Left colon (tissue), 2 donors: ENCODE data around the gene GJA5. TPM values are rescaled to one million over a fixed set of nuclear protein-coding genes. Genes with fewer than 3 reads are reported as not detected.
"Not testable (repeated sequence)": the region's sequence is repeated elsewhere in the genome, so short reads cannot be mapped to it uniquely, and the experiment has no call there.

Experiments used
- ATAC-seq: fragments of 200-7000 bp; cut with Tn5 transposase; one replicate; pipeline ENCODE4 v1.9.1; 2020; ENCODE audit warnings: mild to moderate bottlenecking, moderate library complexity
- DNase-seq, 2 donors: peaks; one replicate each; pipeline ENCODE4 v3.0.0-alpha.2; 2020
- intact Hi-C, 2 donors: fragments of 100-400 bp; cut with DNase I in 1 of 2; cut with micrococcal nuclease in 1 of 2; formaldehyde crosslinking; loops; one replicate each; pipeline versions ENCODE4 v1.11.2 to v1.14.0; 2022; cut with DNase I, micrococcal nuclease
- total RNA-seq, 2 donors: library from RNA; stranded (reverse); fragmentation: NEBNext Ultra II Directional; extraction: Animal tissue kit (Norgen Biotek cat#: 25700); gene quantifications; one replicate each; pipeline ENCODE4 v1.2.1, GENCODE V29; 2021
- donor health status: DM: no; HTN: no; CAD: no.
- donor health status: DM: yes; HTN: yes; CAD: no.

GJA5 gene
- total RNA-seq, 2 donors from 2014 or later, result 2.5 to 3.0 TPM

- ATAC-seq (no peak), DNase-seq (no peak)
- intact Hi-C loops, result no loop called here
These were observed 22.3 kb downstream of the GJA5 start for GRCh38 chr1:147738129-147738528.

- no peak for ATAC-seq
- intact Hi-C loops, result no loop called here
- no peak for DNase-seq
These were observed 23.5 kb downstream of the GJA5 start for GRCh38 chr1:147736883-147737282.

DNA sequence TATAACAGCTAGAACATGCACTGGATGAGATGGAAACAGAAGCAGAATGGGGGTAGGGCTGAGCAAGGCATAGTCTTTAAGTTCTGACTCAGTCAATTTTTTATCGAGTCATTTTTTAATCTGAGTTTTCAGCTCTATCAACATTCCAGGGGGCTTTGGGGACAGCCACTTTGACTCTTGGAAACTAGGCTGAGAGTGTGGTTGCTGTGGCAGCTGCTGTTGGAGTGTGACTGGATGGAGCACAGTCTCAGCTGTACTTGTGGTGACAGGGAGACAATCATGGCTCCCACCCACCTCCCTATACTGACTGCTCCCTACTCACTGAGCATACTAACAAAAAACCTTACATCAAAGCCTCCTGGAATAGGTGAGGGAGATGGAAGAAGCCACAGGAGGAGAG lies 25.0 kb downstream of the GJA5 start:
- intact Hi-C loops, result no loop called here
- ATAC-seq (no peak), DNase-seq (no peak)

GRCh38 chr1:147734291-147734841 lies 26.0 kb downstream of the GJA5 start:
- DNase-seq, ATAC-seq, intact Hi-C loops: not testable (repeated sequence)

GRCh38 chr1:147729315-147729714 lies 31.1 kb downstream of the GJA5 start:
- intact Hi-C loops, result loop anchor here in 1 of 2 donors (10.0 kb wide), 1 partner anchor 165 kb away; no protein-coding TSS in a partner anchor
- ATAC-seq (no peak), DNase-seq (no peak)

- no peak for ATAC-seq
- DNase-seq, result no peak
- intact Hi-C loops, result loop anchor here in 1 of 2 donors (10.0 kb wide), 1 partner anchor 169 kb away; no protein-coding TSS in a partner anchor
These were observed 34.2 kb downstream of the GJA5 start for GRCh38 chr1:147726168-147726567.

DNA sequence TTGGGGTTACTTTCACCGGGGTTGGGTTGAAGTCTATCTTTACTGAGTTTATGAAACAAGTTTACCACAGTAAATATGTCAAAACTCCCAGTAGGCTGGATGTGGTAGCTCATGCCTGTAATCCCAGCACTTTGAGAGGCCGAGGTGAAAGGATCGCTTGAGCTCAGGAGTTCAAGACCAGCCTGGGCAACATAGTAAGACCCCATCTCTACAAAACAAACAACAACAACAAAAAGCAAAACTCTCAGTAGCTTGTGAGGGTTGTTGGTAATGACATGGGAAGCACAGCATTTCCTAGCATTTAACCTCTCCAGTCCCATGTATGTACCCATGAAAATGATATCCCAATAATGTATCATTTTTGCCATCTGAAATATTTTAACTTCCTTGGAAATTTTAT lies 34.7 kb downstream of the GJA5 start:
- no peak for DNase-seq
- no peak for ATAC-seq
- intact Hi-C loops, result loop anchor here in 1 of 2 donors (10.0 kb wide), 1 partner anchor 169 kb away; no protein-coding TSS in a partner anchor

GRCh38 chr1:147723691-147724323 lies 36.6 kb downstream of the GJA5 start:
- ATAC-seq (peak; percentile 69), DNase-seq (peak in 1 of 2 donors; percentile 13)
- intact Hi-C loops, result loop anchor here in 1 of 2 donors (10.0 kb wide), 1 partner anchor 171 kb away; no protein-coding TSS in a partner anchor

GRCh38 chr1:147722124-147722523 lies 38.3 kb downstream of the GJA5 start:
- DNase-seq, result no peak
- intact Hi-C loops, result loop anchor here in 1 of 2 donors (10.0 kb wide), 1 partner anchor 173 kb away; no protein-coding TSS in a partner anchor
- no peak for ATAC-seq

DNA sequence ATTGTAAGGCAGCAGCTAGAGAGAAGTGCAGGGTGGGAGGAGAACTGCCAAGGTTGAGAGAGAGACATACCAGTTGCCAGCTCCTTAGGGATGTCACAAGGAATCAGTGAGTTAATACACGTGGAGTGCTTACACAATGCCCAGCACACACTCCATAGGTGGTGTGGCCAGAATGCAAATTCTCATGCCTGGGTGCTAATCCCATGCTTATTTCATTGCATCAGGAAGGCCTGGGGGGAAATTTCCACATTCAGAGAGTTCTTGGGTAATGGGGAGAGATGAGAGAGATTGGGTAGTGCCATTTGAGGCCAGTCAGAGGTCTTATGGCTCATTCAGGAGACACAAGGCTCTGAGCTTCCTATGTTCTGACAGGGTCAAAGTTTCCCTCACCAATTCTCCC lies 38.7 kb downstream of the GJA5 start:
- intact Hi-C loops, result loop anchor here in 1 of 2 donors (10.0 kb wide), 1 partner anchor 173 kb away; no protein-coding TSS in a partner anchor
- DNase-seq (no peak), ATAC-seq (no peak)

GRCh38 chr1:147720557-147720956 lies 39.8 kb downstream of the GJA5 start:
- intact Hi-C loops, result loop anchor here in 1 of 2 donors (10.0 kb wide), 1 partner anchor 174 kb away; no protein-coding TSS in a partner anchor
- ATAC-seq (no peak), DNase-seq (peak; percentile 14 to 28)

DNA sequence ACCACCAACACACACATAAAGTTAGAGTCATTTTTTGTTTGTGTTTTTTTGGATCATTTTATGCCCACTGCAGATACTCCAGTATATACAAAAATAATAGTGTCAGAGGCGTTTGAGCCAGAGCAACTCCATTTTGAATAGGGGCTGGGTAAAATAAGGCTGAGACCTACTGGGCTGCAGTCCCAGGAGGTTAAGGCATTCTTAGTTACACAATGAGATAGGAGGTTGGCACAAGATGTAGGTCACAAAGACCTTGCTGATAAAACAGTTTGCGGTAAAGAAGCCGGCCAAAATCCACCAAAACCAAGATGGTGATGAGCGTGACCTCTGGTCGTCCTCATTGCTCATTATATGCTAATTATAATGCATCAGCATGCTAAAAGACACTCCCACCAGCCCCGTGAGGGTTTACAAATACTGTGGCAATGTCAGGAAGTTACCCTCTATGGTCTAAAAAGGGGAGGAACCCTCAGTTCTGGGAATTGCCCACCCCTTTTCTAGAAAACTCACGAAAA lies 40.6 kb downstream of the GJA5 start:
- DNase-seq, result no peak
- ATAC-seq, result no peak
- intact Hi-C loops, result loop anchor here in 1 of 2 donors (10.0 kb wide), 1 partner anchor 175 kb away; no protein-coding TSS in a partner anchor

GRCh38 chr1:147719029-147719698 lies 41.2 kb downstream of the GJA5 start:
- ATAC-seq (peak; percentile 30), DNase-seq (peak in 1 of 2 donors; percentile 18)
- intact Hi-C loops, result no loop called here

- intact Hi-C loops, result no loop called here
- peak; percentile 81 for ATAC-seq
- peak; percentile 15 to 67 for DNase-seq
These were observed 42.7 kb downstream of the GJA5 start for GRCh38 chr1:147717706-147718097.

GRCh38 chr1:147717051-147717705 lies 43.2 kb downstream of the GJA5 start:
- DNase-seq (peak; percentile 26 to 71), ATAC-seq (peak; percentile 92)
- intact Hi-C loops, result no loop called here

DNA sequence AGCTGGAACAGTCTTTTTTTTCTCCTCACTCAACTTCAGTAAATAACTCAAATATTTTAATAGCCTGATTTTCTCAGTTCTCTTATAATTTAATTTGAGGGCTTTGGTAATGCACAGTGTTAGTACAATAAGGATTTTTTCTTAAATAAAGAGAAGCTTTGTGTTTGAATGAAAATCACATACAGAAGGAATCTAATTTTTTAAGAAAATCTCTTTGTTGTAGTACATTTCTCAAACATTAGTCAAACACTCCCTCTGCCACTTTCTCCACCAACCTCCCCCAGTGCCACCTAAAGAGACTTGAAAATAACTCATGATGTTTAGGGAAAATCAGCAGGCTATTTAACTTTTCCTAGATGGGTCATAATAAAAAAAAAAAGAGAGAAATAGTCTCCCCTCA lies 47.8 kb downstream of the GJA5 start:
- ATAC-seq, result no peak
- intact Hi-C loops, result no loop called here
- no peak for DNase-seq
